ENCODE data around the gene IDI1. TPM values are rescaled to one million over a fixed set of nuclear protein-coding genes. Genes with fewer than 3 reads are reported as not detected.

IDI1 gene
- total and polyA plus RNA-seq, 2 of the 13 experiments (the other 11 are each of a cell fraction or from before 2014, with no cell fraction given) = 44.4 to 145 TPM

- TF ChIP-seq HINFP (CRISPR knock-in tag; IDR thresholded peaks at IDR 0.05; ENCODE audit: low read depth) (0 out of 2 replicates have a peak, but pooled peaks have one; percentile 27), ZNF83 (CRISPR knock-in tag; IDR thresholded peaks at IDR 0.05; ENCODE audit: borderline replicate concordance) (no peak), ZC3H13 (CRISPR knock-in tag; IDR thresholded peaks at IDR 0.05) (peak; percentile 79; the same call in 1 of the 2 replicates), PAX8 (CRISPR knock-in tag; IDR thresholded peaks at IDR 0.05; ENCODE audit: borderline replicate concordance) (0 out of 2 replicates have a peak, but pooled peaks have one; percentile 40), ZNF512 (CRISPR knock-in tag; IDR thresholded peaks at IDR 0.05) (no peak), TCF7L2 (IDR thresholded peaks at IDR 0.05; ENCODE audit: low read depth, low read length) (no peak), MIER2 (CRISPR knock-in tag; IDR thresholded peaks at IDR 0.05) (no peak), SALL1 (CRISPR knock-in tag; IDR thresholded peaks at IDR 0.05) (peak; percentile 84; the same call in 1 of the 2 replicates), ZNF737 (CRISPR knock-in tag; IDR thresholded peaks at IDR 0.05; ENCODE audit: borderline replicate concordance) (no peak), MBD4 (IDR thresholded peaks at IDR 0.05; ENCODE audit: borderline replicate concordance, low read length) (no peak), ZBTB7A (CRISPR knock-in tag; IDR thresholded peaks at IDR 0.05) (peak; percentile 33; the same call in 1 of the 2 replicates), PRDM10 (CRISPR knock-in tag; IDR thresholded peaks at IDR 0.05; ENCODE audit: low read depth) (no peak), POLR2A (IDR thresholded peaks at IDR 0.05; ENCODE audit: insufficient read depth in 1 of 2, low read depth in 2 of 2, low read length in 2 of 2) (peak; percentile 93 to 97), MLX (CRISPR knock-in tag; IDR thresholded peaks at IDR 0.05) (0 out of 2 replicates have a peak, but pooled peaks have one; percentile 66), ZNF296 (CRISPR knock-in tag; conservative IDR thresholded peaks at IDR 0.05) (no peak), THAP8 (CRISPR knock-in tag; IDR thresholded peaks at IDR 0.05; ENCODE audit: borderline replicate concordance) (peak; percentile 78; the same call in 1 of the 2 replicates), SYNCRIP (IDR thresholded peaks at IDR 0.05; ENCODE audit: insufficient read depth, low read depth, low read length) (no peak), SAFB2 (CRISPR knock-in tag; IDR thresholded peaks at IDR 0.05; ENCODE audit: borderline replicate concordance, low read depth) (peak; percentile 58), ZNF460 (CRISPR knock-in tag; IDR thresholded peaks at IDR 0.05; ENCODE audit: borderline replicate concordance) (no peak; the same call in 1 of the 2 replicates), STAG1 (CRISPR knock-in tag; IDR thresholded peaks at IDR 0.05) (no peak)
Measured at GRCh38 chr10:1048732-1049424, at the start of gene IDI1 (continued).
